GM10248 (cell line): ENCODE measurements around the gene PLEKHG3.
"Not testable (repeated sequence)": the region's sequence is repeated elsewhere in the genome, so short reads cannot be mapped to it uniquely, and the experiment has no call there.

Source experiments
- CTCF ChIA-PET: fragments of 300-600 bp; sonication (Branson Sonifier 250); formaldehyde crosslinking; extraction: SDS; loops from one replicate; lab custom pipeline; 2021; ENCODE audit warnings: antibody characterized with exemption; lab: Yijun Ruan, JAX
- POLR2A ChIA-PET: fragments of 350-650 bp; sonication (Branson Sonifier 250); formaldehyde crosslinking; extraction: SDS; loops from one replicate; lab custom pipeline; 2020; ENCODE audit warnings: antibody characterized with exemption; lab: Yijun Ruan, JAX
- DNase-seq: peaks from one replicate; pipeline ENCODE4 v3.0.0; 2012; ENCODE audit errors: extremely low spot score
- CTCF ChIP-seq: IDR thresholded peaks from 2 replicates; pipeline ENCODE4 v1.5.1; 2012; ENCODE audit warnings: mild to moderate bottlenecking, low read depth; ENCODE audit errors: extremely low read depth, missing control alignments, control extremely low read depth

PLEKHG3 gene

DNA sequence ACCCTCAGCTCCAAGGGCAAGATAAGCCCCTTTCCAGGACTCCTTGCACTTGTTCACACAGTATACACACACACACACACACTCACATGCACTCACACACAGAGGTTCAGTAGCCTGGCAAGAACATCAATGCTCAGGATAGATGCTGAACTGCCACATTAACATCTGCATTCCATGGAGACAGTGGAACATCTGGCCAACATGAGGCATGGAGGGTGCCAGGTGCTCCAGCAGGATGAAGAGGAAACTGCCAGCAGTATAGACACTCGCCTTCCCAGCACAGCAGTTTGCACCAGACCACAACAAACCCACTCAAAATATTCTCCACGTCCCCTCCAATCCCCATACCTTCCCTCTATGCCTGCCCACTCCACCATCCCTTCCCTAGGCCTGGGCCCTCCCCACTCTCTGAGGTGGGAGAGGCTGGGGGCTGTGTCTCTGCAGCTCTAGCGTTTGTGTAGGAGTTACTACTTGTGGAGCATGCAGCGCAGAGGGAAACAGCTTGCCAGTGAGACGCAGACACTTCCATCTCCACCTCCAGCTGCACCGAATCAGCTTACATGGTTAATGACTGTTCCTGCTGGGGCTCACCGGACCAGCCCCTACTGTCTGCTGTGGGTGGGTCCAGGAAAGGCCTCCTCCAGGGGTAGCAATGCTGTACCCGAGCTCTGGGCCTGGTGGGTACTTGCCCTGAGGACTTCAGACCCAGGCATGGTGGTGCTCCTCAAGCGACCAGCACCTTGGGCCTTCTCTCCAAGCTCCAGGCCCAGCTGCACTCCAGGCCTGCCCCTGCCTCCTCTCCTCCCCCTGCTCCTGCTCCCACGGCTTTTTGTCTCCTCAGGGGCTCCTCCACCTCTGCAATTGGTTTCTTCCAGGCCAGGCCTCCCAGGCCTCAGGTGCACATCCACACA lies 18.6 kb upstream of the PLEKHG3 start:
- no peak for DNase-seq
- no peak for TF ChIP-seq CTCF
- ChIA-PET POLR2A (no interaction called here), CTCF (no interaction called here)

DNA sequence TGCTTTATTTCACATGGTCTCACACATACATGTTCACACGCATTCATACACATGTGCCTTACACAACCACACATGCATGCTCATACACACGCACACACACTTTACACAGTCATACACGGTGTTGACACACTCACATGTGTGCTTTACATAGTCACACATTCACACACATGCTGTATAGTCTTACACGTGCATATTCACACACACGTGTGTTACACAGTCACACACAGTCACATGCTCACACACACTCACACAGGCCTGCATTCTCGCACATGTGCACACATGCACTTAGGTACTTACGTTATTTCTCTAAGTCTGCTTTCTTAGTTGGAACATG lies 18.0 kb upstream of the PLEKHG3 start:
- no peak for TF ChIP-seq CTCF
- no peak for DNase-seq
- ChIA-PET POLR2A (no interaction called here), CTCF (no interaction called here)

GRCh38 chr14:64688031-64688430 lies 16.2 kb upstream of the PLEKHG3 start:
- no peak for DNase-seq
- CTCF ChIA-PET, result interaction anchor here (0.9 to 1.9 kb wide), 2 partner anchors 12 to 15 kb away, joined by 4 to 8 read pairs; no protein-coding TSS in a partner anchor
- POLR2A ChIA-PET, result no interaction called here
- TF ChIP-seq CTCF, result no peak

GRCh38 chr14:64688811-64689281 lies 15.4 kb upstream of the PLEKHG3 start:
- DNase-seq, result no peak
- CTCF ChIA-PET, result interaction anchor here (1.1 to 1.9 kb wide), 2 partner anchors 16 to 53 kb away, joined by 3 to 8 read pairs; no protein-coding TSS in a partner anchor
- TF ChIP-seq CTCF, result no peak
- POLR2A ChIA-PET, result no interaction called here

DNA sequence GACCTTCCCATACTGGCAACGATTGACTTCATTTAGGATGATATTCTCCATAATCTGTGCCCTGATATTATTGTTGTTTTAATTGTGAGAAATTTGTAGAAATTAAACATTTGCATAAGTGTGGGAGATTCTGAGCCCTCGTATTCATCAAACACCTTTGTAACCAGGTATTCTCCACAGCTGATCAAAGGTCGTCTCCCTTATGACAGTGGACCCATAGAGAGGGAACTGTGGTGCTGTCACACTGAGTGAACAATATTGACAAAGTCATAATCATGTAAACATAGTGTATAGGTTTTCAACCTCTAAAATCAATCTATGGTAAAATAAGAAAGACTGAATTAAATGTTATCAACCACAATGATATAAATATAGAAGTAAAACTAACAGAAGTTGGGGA lies 14.9 kb upstream of the PLEKHG3 start:
- no peak for DNase-seq
- CTCF ChIA-PET, result interaction anchor here (1.1 to 1.9 kb wide), 2 partner anchors 17 to 53 kb away, joined by 3 to 8 read pairs; no protein-coding TSS in a partner anchor
- POLR2A ChIA-PET, result no interaction called here

DNA sequence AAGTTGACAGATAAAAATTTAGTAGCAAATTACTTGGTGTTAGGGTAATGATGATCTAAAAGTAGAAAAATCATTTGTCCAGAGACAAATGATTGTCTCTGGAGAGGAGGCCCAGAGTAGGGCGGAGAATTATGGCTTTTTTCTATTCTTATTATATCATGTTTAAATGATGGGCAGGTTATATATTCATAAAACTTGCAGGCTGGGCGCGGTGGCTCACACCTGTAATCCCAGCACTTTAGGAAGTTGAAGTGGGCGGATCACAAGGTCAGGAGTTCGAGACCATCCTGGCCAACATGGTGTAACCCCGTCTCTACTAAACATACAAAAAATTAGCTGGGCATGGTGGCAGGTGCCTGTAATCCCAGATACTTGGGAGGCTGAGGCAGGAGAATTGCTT lies 13.6 kb upstream of the PLEKHG3 start:
- CTCF ChIA-PET, POLR2A ChIA-PET, DNase-seq: not testable (repeated sequence)

More for the DNA sequence above, 14.9 kb upstream of the PLEKHG3 start:
- no peak for TF ChIP-seq CTCF

- ChIA-PET CTCF (no interaction called here), POLR2A (no interaction called here)
- TF ChIP-seq CTCF, result no peak
- no peak for DNase-seq
Observed at GRCh38 chr14:64691376-64691775, 12.8 kb upstream of the PLEKHG3 start.
